GM12878 (cell line): ENCODE data around the gene TCF4. TPM values are rescaled to one million over a fixed set of nuclear protein-coding genes. Genes with fewer than 3 reads are reported as not detected.

Source experiments
- ATAC-seq: fragments of 200-7000 bp; cut with Tn5 transposase; 3 replicates; pipeline ENCODE4 v1.9.1; 2020; ENCODE audit warnings: mild to moderate bottlenecking, moderate library complexity
- BruUV-seq: library from RNA; stranded (reverse); fragments of 400-500 nt; replicated peaks from 2 replicates; lab custom pipeline; 2021; lab: Mats Ljungman, UMichigan
- CTCF ChIA-PET: fragments of 300-600 bp; sonication (Branson Sonifier 250); formaldehyde crosslinking; extraction: SDS; loops from one replicate; lab custom pipeline; 2021; ENCODE audit warnings: inconsistent platforms; lab: Yijun Ruan, JAX
- POLR2A ChIA-PET: fragments of 350-600 bp; formaldehyde crosslinking; extraction: SDS; loops from one replicate; lab custom pipeline; 2021; ENCODE audit warnings: inconsistent platforms; lab: Charles Lee
- RAD21 ChIA-PET: fragments of 300-600 bp; sonication (Branson Sonifier 250); formaldehyde crosslinking; loops from one replicate; lab custom pipeline; 2023; ENCODE audit warnings: antibody characterized with exemption; ENCODE audit not compliant: unreplicated experiment; lab: Charles Lee
- SMC1A ChIA-PET: fragments of 300-600 bp; sonication (Branson Sonifier 250); formaldehyde crosslinking; loops from one replicate; lab custom pipeline; 2023; ENCODE audit not compliant: unreplicated experiment, uncharacterized antibody; lab: Charles Lee
- DNase-seq: peaks from one replicate; pipeline ENCODE4 v3.0.0-alpha.2; 2011; ENCODE audit warnings: low read depth, low spot score
- FAIRE-seq: peaks from 3 replicates; lab custom pipeline; 2011; peaks lifted over from hg19 to GRCh38; lab: Jason Lieb, UNC
- H2AFZ ChIP-seq: 2 replicates; pipeline ENCODE4 v1.6.0; 2011; ENCODE audit warnings: low read depth, low read length, control low read depth; ENCODE audit not compliant: control insufficient read depth
- H3K27ac ChIP-seq: 2 replicates; pipeline ENCODE4 v1.5.1; 2011; ENCODE audit warnings: control low read depth; ENCODE audit not compliant: control insufficient read depth, insufficient read depth
- H3K27me3 ChIP-seq, 2 experiments: replicated peaks in 1 of 2; 2 replicates each; pipeline versions ENCODE4 v1.6.0 to v1.6.1; 2011; ENCODE audit warnings: low read length in 1 of 2; ENCODE audit not compliant: control insufficient read depth in 2 of 2, insufficient read depth in 2 of 2
- H3K36me3 ChIP-seq, 2 experiments: 2 replicates each; pipeline ENCODE4 v1.5.1; 2011; ENCODE audit warnings: low read length in 1 of 2; ENCODE audit not compliant: control insufficient read depth in 2 of 2, insufficient read depth in 2 of 2
- H3K4me1 ChIP-seq: 2 replicates; pipeline ENCODE4 v1.6.1; 2011; ENCODE audit warnings: mild to moderate bottlenecking, low read length, moderate library complexity, mixed read lengths; ENCODE audit not compliant: control insufficient read depth, insufficient read depth
- H3K4me2 ChIP-seq: 2 replicates; pipeline ENCODE4 v1.6.0; 2011; ENCODE audit warnings: control low read depth; ENCODE audit not compliant: control insufficient read depth, insufficient read depth
- H3K4me3 ChIP-seq: fragments of 200-600 bp; sonication (generic); 2 replicates; pipeline ENCODE4 v1.5.1; 2016
- H3K79me2 ChIP-seq: 2 replicates; pipeline ENCODE4 v1.6.0; 2011; ENCODE audit warnings: low read length; ENCODE audit not compliant: control insufficient read depth, insufficient read depth
- H3K9ac ChIP-seq: 2 replicates; pipeline ENCODE4 v1.8.0; 2011; ENCODE audit warnings: low read length, control low read depth, mixed read lengths; ENCODE audit not compliant: control insufficient read depth, insufficient read depth
- H3K9me3 ChIP-seq: replicated peaks from 3 replicates; pipeline ENCODE4 v1.5.1; 2011; ENCODE audit warnings: mild to moderate bottlenecking, low read length; ENCODE audit not compliant: control insufficient read depth, insufficient read depth
- H4K20me1 ChIP-seq: 2 replicates; pipeline ENCODE4 v1.6.0; 2011; ENCODE audit not compliant: control insufficient read depth, insufficient read depth
- BCLAF1 ChIP-seq: fragments of 450-650 bp; IDR thresholded peaks from 2 replicates; pipeline ENCODE4 v1.6.1; 2017; ENCODE audit warnings: antibody characterized with exemption, mild to moderate bottlenecking, moderate library complexity
- EP300 ChIP-seq, 2 experiments: fragments of 150-350 bp in 1 of 2; IDR thresholded peaks; 2 replicates each; pipeline ENCODE4 v1.6.1; 2011 to 2012; ENCODE audit warnings: low read depth in 2 of 2, low read length in 2 of 2, borderline replicate concordance in 1 of 2, improper control_type of control experiment in 1 of 2, inconsistent platforms in 1 of 2; ENCODE audit not compliant: control insufficient read depth in 1 of 2
- IRF5 ChIP-seq: fragments of 450-650 bp; IDR thresholded peaks from 2 replicates; pipeline ENCODE4 v1.6.1; 2017; ENCODE audit warnings: borderline replicate concordance
- MAX ChIP-seq: IDR thresholded peaks from 2 replicates; pipeline ENCODE4 v1.6.1; 2012; ENCODE audit warnings: low read depth, low read length, improper control_type of control experiment
- MYB ChIP-seq: fragments of 150-350 bp; IDR thresholded peaks from 2 replicates; pipeline ENCODE4 v1.6.1; 2014; ENCODE audit warnings: mild to moderate bottlenecking, low read depth, low read length, borderline replicate concordance
- PAX5 ChIP-seq: IDR thresholded peaks from 2 replicates; pipeline ENCODE4 v1.6.1; 2011; ENCODE audit warnings: low read depth, low read length, borderline replicate concordance
- POLR2AphosphoS5 ChIP-seq: IDR thresholded peaks from 2 replicates; pipeline ENCODE4 v1.6.1; 2011; ENCODE audit warnings: mild to moderate bottlenecking, low read length, inconsistent platforms
- SKIL ChIP-seq: fragments of 450-650 bp; IDR thresholded peaks from 2 replicates; pipeline ENCODE4 v1.6.1; 2017; ENCODE audit warnings: mild to moderate bottlenecking, low read depth, inconsistent platforms; ENCODE audit not compliant: poor library complexity, severe bottlenecking
- SMARCA5 ChIP-seq: fragments of 450-650 bp; IDR thresholded peaks from 2 replicates; pipeline ENCODE4 v1.6.1; 2017; ENCODE audit warnings: mild to moderate bottlenecking
- SREBF1 ChIP-seq: IDR thresholded peaks from 2 replicates; pipeline ENCODE4 v1.6.1; 2012; ENCODE audit warnings: mild to moderate bottlenecking, low read length
- ZBTB11 ChIP-seq: fragments of 450-650 bp; formaldehyde crosslinking; IDR thresholded peaks from 2 replicates; pipeline ENCODE4 v1.5.0; 2022; ENCODE audit warnings: mild to moderate bottlenecking, missing genetic modification characterization
- ZNF217 ChIP-seq: fragments of 450-650 bp; IDR thresholded peaks from 2 replicates; pipeline ENCODE4 v1.6.1; 2017; ENCODE audit warnings: antibody characterized with exemption, mild to moderate bottlenecking
- ZNF384 ChIP-seq: IDR thresholded peaks from 2 replicates; pipeline ENCODE4 v1.6.1; 2012; ENCODE audit warnings: low read depth, mild to moderate bottlenecking, low read length, improper control_type of control experiment, borderline replicate concordance
- ZSCAN29 ChIP-seq: fragments of 450-650 bp; IDR thresholded peaks from 2 replicates; pipeline ENCODE4 v1.6.1; 2017; ENCODE audit warnings: mild to moderate bottlenecking, moderate library complexity
- WGBS: methylation state at CpG from one replicate; pipeline ENCODE4 v1.1.6; 2016; ENCODE audit warnings: low lambda C conversion rate; ENCODE audit not compliant: insufficient replicate concordance, insufficient coverage; ENCODE audit errors: missing lambda C conversion rate; 5-methylcytosine and 5-hydroxymethylcytosine counted together
- in situ Hi-C: fragments of 300-500 bp; cut with MboI; formaldehyde crosslinking; loops from 9 replicates; pipeline ENCODE4 v1.14.3; 2018; ENCODE audit warnings: mixed read lengths
- intact Hi-C: fragments of 100-400 bp; cut with micrococcal nuclease; formaldehyde crosslinking; loops from one replicate; pipeline ENCODE4 v1.14.2; 2022; ENCODE audit not compliant: unreplicated experiment
- polyA plus RNA-seq, 11 experiments: library from polyadenylated mRNA; depleted of rRNA in 4 of 11; unstranded in 6 of 11; stranded (reverse) in 5 of 11; fragments of >200 nt; fragmentation: Nextera tagmentation in 4 of 11; fragmentation: Illumina TruSeq in 1 of 11; extraction: Ambion mirVana in 4 of 11; extraction: Trizol in 1 of 11; gene quantifications; 1 replicate in 1 of 11; 2 replicates in 10 of 11; pipeline versions ENCODE4 v1.2.1 to v1.2.3, GENCODE V29; 2011 to 2016; ENCODE audit warnings: inconsistent platforms in 2 of 11, missing spikeins in 2 of 11, low read depth in 1 of 11
- total RNA-seq, 4 experiments: library from RNA; depleted of rRNA in 3 of 4; stranded (reverse); fragments of >200 nt in 3 of 4; fragmentation: Illumina TruSeq in 1 of 4; extraction: Trizol in 1 of 4; gene quantifications; 2 replicates each; pipeline versions ENCODE4 v1.2.1 to v1.2.3, GENCODE V29; 2013 to 2021

Gene TCF4
- total and polyA plus RNA-seq, 10 of the 15 experiments (the other 5 are each of a cell fraction or from before 2014, with no cell fraction given) = 15.2 to 94.0 (median 31.5) TPM

- ChIA-PET RAD21 (no interaction called here), SMC1A (no interaction called here), CTCF (interaction anchor here (1.0 kb wide), 1 partner anchor 168 kb away, joined by 3 read pairs; no protein-coding TSS in a partner anchor), POLR2A (no interaction called here)
- intact Hi-C loops = no loop called here
- BruUV-seq = no TSS peak
- no peak overlapping the region for H3K4me3 ChIP-seq
- 75% methylated on average over 5 of the region's 5 CpGs for WGBS
- DNase-seq (no peak), FAIRE-seq (no peak), ATAC-seq (no peak)
- no peak overlapping the region for H3K9ac ChIP-seq
- in situ Hi-C loops = loop anchor here (10.0 kb wide), 1 partner anchor 169 kb away; no protein-coding TSS in a partner anchor
- no peaks in the 10 kb centered on the region for H3K36me3 ChIP-seq
- no peak overlapping the region for H3K27ac ChIP-seq
- no peak overlapping the region for H2AFZ ChIP-seq
- no peaks in the 10 kb centered on the region for H3K9me3 ChIP-seq
- no peaks in the 10 kb centered on the region for H3K4me1 ChIP-seq
- H4K20me1 ChIP-seq = no peaks in the 10 kb centered on the region
- no peak overlapping the region for H3K4me2 ChIP-seq
- no peaks in the 10 kb centered on the region; a peak in 1 of 4 replicates for H3K27me3 ChIP-seq
- H3K79me2 ChIP-seq = no peaks in the 10 kb centered on the region
- no peak for TF ChIP-seq SMARCA5
- no peak for TF ChIP-seq ZBTB11
- TF ChIP-seq IRF5 = no peak
- TF ChIP-seq ZNF217 = no peak
- TF ChIP-seq POLR2AphosphoS5 = no peak
- no peak for TF ChIP-seq PAX5
- no peak for TF ChIP-seq SREBF1
- no peak for TF ChIP-seq BCLAF1
- TF ChIP-seq EP300 (IDR thresholded peaks at IDR 0.05; ENCODE audit: borderline replicate concordance in 1 of 2, control insufficient read depth in 1 of 2, low read depth in 2 of 2, low read length in 2 of 2) = no peak
- TF ChIP-seq SKIL = no peak
- no peak for TF ChIP-seq ZSCAN29
- TF ChIP-seq ZNF384 = no peak
- TF ChIP-seq MAX = no peak
- no peak for TF ChIP-seq MYB
Observed at GRCh38 chr18:55403421-55403949, 184.5 kb downstream of the TCF4 start.
